Duodenal mucosa (tissue), 2 donors: Measurements from ENCODE around the gene CD72.

Experiments
- H3K27ac ChIP-seq: one replicate; pipeline ENCODE4 v1.7.0; 2013; ENCODE audit warnings: low read depth, low read length
- H3K27me3 ChIP-seq, 2 donors: one replicate each; pipeline ENCODE4 v1.7.0; 2013; ENCODE audit warnings: low read length in 2 of 2, control low read depth in 1 of 2; ENCODE audit not compliant: insufficient read depth in 2 of 2, control insufficient read depth in 1 of 2
- H3K36me3 ChIP-seq, 2 donors: one replicate each; pipeline ENCODE4 v1.7.0; 2013; ENCODE audit warnings: low read length in 2 of 2, control low read depth in 1 of 2; ENCODE audit not compliant: insufficient read depth in 2 of 2, control insufficient read depth in 1 of 2
- H3K4me1 ChIP-seq, 2 donors: one replicate each; pipeline ENCODE4 v1.7.0; 2013; ENCODE audit warnings: low read length in 2 of 2, control low read depth in 1 of 2; ENCODE audit not compliant: insufficient read depth in 2 of 2, control insufficient read depth in 1 of 2
- H3K4me3 ChIP-seq, 2 donors: one replicate each; pipeline ENCODE4 v1.7.0; 2013; ENCODE audit warnings: low read length in 2 of 2, low read depth in 1 of 2
- H3K9ac ChIP-seq, 2 donors: one replicate each; pipeline ENCODE4 v1.7.0; 2013; ENCODE audit warnings: low read length in 2 of 2, low read depth in 1 of 2
- H3K9me3 ChIP-seq, 2 donors: one replicate each; pipeline ENCODE4 v1.7.0; 2013; ENCODE audit warnings: low read length in 2 of 2, control low read depth in 1 of 2; ENCODE audit not compliant: control insufficient read depth in 1 of 2

The CD72 gene, protein sequence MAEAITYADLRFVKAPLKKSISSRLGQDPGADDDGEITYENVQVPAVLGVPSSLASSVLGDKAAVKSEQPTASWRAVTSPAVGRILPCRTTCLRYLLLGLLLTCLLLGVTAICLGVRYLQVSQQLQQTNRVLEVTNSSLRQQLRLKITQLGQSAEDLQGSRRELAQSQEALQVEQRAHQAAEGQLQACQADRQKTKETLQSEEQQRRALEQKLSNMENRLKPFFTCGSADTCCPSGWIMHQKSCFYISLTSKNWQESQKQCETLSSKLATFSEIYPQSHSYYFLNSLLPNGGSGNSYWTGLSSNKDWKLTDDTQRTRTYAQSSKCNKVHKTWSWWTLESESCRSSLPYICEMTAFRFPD

DNA sequence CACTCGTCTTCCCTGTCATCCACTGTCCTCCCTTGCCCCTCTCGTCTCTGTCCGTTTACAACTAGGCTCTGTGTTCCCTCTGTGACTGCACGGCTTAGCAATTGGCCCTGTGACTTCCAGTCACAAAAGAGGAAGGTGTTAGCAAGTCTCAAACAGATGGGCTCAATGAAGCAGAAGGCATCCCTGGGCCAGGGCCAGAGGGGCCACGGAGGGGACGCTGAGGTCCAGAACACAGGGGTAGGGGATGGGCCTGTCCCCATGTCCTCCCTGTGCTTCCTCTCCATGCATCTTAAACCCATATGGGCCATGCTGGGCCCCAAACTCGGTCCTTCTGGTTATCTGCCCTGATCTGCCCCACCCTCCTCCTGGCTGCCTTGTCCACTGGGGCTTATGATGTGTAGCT is at the start of gene CD72:
Gene CD72 (minus strand): TSS at position 89 of the 403 bp plus-strand sequence. CDS start 110 bp downstream, outside the sequence.
- Histone ChIP-seq H3K9me3 (no peaks in the 10 kb centered on the region), H3K36me3 (no peaks in the 10 kb centered on the region), H3K4me1 (peaks cover 4 to 19% of the 10 kb centered on the region in 2 donors), H3K9ac (peak within 1 kb of the TSS; percentile 28 to 65), H3K27ac (peak within 1 kb of the TSS; percentile 33), H3K27me3 (peaks cover 3% of the 10 kb centered on the region in 2 donors), H3K4me3 (peak within 1 kb of the TSS; percentile 60 to 63)

DNA sequence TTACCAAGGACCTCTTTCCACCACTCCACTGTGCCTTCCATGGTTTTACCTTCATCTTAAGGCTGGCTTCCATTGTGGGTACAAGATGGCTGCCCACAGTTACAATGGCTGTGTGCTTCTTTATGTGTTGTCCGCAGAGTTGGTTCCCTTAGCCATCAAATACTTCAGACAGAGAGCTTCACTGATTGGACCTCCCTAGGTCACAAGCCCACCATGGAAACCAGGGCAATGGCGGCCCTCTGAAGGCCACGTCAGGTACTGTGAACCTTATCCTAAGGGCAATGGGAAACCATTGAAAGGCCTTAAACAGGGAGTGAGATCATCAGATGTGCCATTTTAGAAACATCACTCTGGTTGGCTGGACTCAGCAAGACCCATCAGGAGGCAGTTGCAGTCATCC is 49.7 kb upstream of the CD72 start:
- Histone ChIP-seq H3K9me3 (no peaks in the 10 kb centered on the region), H3K36me3 (peaks cover 0 to 2% of the 10 kb centered on the region in 2 donors), H3K27ac (no peak overlapping the region)

DNA sequence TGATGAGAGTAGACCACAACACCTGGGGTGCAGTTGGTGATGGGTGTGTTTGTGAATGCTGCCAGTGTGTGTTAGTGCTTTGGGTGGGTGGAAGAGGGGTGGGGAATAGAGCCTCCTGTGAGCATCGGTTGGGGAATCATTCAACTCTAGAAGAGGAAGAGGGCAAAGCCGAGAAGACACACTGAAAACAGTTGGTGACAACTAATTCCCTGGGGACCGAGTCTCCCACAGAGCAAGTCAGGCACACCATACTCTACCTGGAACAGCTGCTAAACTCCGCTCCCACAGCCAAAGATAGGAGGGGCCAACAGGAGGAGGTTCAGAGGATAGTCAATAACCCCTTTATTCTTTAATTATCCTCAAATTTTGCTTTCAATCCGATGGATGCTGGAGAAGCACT is 48.3 kb upstream of the CD72 start:
- no peaks in the 10 kb centered on the region for H3K27me3 ChIP-seq
- no peak overlapping the region for H3K9ac ChIP-seq
- peaks cover 3 to 4% of the 10 kb centered on the region in 2 donors for H3K36me3 ChIP-seq
- H3K4me1 ChIP-seq: peaks cover 42 to 52% of the 10 kb centered on the region in 2 donors
- no peak overlapping the region for H3K27ac ChIP-seq
- H3K4me3 ChIP-seq: no peak overlapping the region
- no peaks in the 10 kb centered on the region for H3K9me3 ChIP-seq

More for the DNA sequence above, 49.7 kb upstream of the CD72 start:
- Histone ChIP-seq H3K4me3 (no peak overlapping the region), H3K4me1 (peaks cover 39 to 42% of the 10 kb centered on the region in 2 donors), H3K27me3 (no peaks in the 10 kb centered on the region), H3K9ac (no peak overlapping the region)

DNA sequence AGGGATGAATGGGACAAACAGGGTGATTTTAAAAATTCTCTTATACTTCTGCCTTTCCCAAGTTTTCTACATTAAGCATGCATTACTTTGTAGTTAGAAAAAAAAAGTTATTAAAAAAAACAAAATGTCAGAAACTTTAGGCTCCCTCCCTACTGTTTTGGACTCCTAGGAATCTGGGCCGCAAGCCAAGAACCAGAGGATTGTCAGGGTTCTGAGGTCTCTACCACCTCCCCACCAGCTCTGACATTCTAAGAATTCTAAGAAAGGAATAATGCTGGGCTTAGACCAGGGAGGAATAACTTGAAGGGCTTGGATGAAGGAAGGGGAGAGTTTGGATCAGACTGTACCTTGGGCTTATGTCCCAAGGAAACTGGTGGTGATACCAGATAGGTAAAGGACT is 47.8 kb upstream of the CD72 start:
- Histone ChIP-seq H3K4me1 (peaks cover 44 to 53% of the 10 kb centered on the region in 2 donors), H3K27me3 (no peaks in the 10 kb centered on the region), H3K36me3 (peaks cover 3 to 4% of the 10 kb centered on the region in 2 donors), H3K9ac (no peak overlapping the region), H3K4me3 (no peak overlapping the region), H3K27ac (no peak overlapping the region), H3K9me3 (no peaks in the 10 kb centered on the region)

DNA sequence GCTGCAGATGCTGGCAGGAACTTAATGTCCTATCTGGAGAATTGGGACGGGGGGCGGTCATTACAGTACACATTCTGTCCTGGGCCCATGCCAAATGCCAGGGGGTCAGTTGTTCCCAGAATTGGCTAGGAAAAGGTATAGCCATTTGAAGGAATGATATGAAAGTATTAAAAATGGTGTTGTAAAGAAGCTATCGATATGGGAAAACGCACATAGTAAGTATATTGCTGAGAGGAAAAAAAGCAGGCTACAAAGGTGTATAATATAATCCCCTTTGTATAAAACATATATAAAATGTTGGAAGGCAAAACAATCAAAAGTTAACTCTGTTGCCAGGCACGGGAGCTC is 47.2 kb upstream of the CD72 start:
- Histone ChIP-seq H3K4me1 (peaks cover 48 to 57% of the 10 kb centered on the region in 2 donors), H3K27ac (no peak overlapping the region), H3K27me3 (no peaks in the 10 kb centered on the region), H3K9me3 (no peaks in the 10 kb centered on the region), H3K9ac (peak overlapping the region; percentile 66 to 76), H3K4me3 (peak overlapping the region; percentile 74 to 81), H3K36me3 (peaks cover 6 to 8% of the 10 kb centered on the region in 2 donors)

DNA sequence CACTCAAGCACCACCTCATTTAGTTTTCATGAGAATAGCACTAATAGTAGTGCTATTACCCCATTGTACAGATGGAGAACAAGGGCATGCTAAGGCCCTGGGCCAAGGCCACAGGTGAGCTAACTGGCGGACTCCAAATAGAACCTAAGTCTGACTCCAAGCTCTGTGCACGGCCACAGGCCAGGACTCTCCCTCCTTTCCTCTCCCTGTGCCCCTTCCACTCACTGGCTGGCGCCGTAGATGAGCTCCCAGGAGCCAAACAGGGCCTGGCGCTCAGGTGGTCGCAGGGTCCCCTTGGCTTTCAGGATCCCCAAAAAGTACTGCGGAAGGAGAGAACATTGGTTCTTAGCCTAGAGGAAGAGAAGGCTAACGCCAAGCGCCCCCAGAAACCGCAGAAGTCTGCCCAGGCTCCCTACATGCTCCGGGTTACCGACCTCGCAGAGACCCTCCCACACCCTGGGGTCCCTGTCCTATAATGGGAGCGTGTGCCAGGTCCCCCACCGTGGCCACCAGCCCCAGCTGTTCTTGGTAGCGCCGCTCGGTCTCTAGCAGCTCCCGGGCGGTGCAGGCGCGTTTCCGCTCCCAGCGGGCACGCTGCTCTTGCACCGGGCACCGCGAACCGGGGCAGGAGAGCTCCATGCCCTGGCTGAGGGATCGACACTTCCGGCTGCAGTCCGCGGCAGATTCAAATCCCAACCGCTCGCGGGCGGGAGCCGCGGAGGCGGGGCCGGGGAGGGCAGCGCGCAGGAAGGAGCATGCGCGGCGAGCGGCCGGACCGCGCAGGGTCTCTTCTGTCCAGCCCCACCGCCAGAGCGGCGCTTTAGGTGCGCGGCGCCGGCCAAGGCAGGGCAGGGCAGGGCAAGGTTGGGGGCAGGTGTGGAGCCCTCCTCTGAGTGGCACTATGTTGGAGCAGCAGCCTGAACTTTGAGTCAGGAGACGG is 46.6 kb upstream of the CD72 start, which contains the start of gene ARHGEF39:
Gene ARHGEF39 (minus strand): TSS at position 665 of the 940 bp plus-strand sequence. CDS start 26 bp downstream, at position 639.
- Histone ChIP-seq H3K27ac (no peak within 1 kb of the TSS), H3K4me1 (peaks cover 45 to 56% of the 10 kb centered on the region in 2 donors), H3K4me3 (peak within 1 kb of the TSS; percentile 74 to 81), H3K27me3 (no peaks in the 10 kb centered on the region), H3K9ac (peak within 1 kb of the TSS; percentile 66 to 76), H3K9me3 (no peaks in the 10 kb centered on the region), H3K36me3 (peaks cover 8 to 11% of the 10 kb centered on the region in 2 donors)

DNA sequence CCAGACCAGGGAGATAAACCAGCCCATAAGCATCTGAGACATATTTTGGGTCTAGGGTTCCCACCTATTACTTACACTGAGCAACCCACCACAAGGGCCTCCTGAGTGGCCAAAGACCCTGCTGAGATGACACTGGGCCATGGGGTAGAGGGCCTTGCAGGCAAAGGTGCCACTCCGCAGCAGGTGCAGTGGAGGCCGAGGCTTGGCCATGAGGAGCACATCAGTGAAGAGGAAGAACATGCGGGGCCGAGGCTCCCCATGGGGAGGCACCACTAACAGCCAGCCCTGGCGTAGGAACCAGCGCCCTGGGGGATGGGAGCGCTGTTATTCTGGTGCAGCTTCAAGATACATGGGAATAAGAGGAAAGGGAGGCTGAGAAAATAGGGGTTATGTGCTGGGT is 44.2 kb upstream of the CD72 start:
- peak overlapping the region; percentile 3 for H3K27ac ChIP-seq
- H3K36me3 ChIP-seq: peaks cover 8 to 11% of the 10 kb centered on the region in 2 donors
- peak overlapping the region in 1 of 2 donors; percentile 21 for H3K9ac ChIP-seq
- H3K9me3 ChIP-seq: no peaks in the 10 kb centered on the region
- no peaks in the 10 kb centered on the region for H3K27me3 ChIP-seq
- H3K4me3 ChIP-seq: no peak overlapping the region
- peaks cover 45 to 51% of the 10 kb centered on the region in 2 donors for H3K4me1 ChIP-seq

DNA sequence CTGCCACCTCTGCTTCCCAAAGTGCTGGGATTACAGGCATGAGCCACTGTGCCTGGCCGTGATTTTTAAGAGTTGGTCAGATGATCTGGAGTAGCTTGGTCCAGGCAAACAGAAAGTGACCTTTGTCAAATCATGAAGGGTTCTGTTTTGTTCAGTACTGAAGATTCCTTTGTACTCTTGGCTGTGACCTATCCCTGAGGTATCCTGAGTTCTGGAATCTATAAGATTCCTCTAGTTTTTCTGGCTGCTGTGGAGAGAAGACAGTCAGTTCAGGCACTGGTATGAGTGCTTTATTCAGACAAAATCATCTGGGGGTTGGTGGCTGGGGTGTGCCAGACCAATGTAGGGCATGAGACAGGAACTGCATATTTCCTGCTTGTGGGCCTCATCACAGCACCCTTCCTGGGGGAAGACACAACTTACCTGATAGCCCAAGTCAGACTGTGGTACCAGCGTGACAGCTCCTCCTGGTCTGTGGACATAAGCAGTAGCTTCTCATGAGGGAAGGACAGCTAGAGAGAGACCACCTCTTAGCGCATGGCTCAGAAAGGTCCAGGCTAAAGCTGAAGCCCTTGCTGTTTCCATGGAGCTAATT is 43.6 kb upstream of the CD72 start:
- Histone ChIP-seq H3K4me1 (peaks cover 45 to 57% of the 10 kb centered on the region in 2 donors), H3K27ac (peak overlapping the region; percentile 3), H3K4me3 (no peak overlapping the region), H3K27me3 (no peaks in the 10 kb centered on the region), H3K9ac (peak overlapping the region; percentile 19 to 21), H3K36me3 (peaks cover 8 to 11% of the 10 kb centered on the region in 2 donors), H3K9me3 (no peaks in the 10 kb centered on the region)

DNA sequence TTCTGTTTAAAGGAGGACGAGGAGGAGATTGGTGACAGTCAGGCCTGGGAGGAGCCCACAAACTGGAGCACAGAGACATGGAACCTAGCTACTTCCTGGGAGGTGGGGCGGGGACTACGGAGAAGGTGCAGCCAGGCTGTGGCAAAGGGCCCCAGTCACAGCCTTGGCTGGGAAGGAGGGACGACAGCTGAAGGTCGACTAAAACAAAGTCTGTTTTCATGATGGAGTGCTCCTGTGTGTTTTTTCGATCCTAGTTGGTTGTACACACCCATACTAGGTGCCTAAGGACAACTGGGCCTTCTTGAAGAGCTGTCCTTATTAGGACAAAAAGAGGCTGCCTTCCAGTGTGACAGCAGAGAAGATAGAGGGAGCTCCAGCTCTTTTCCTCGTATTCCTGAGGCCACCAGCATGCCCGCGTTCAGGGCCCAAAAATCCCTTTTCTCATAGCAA is 42.8 kb upstream of the CD72 start:
- H3K4me3 ChIP-seq: no peak overlapping the region

More for the DNA sequence above, 42.8 kb upstream of the CD72 start:
- Histone ChIP-seq H3K27me3 (no peaks in the 10 kb centered on the region), H3K9ac (peak overlapping the region in 1 of 2 donors; percentile 22), H3K27ac (peak overlapping the region; percentile 41), H3K9me3 (no peaks in the 10 kb centered on the region), H3K4me1 (peaks cover 45 to 58% of the 10 kb centered on the region in 2 donors), H3K36me3 (peaks cover 8 to 11% of the 10 kb centered on the region in 2 donors)
